Nephron progenitor cell (in vitro differentiated cells): Measurements from ENCODE around the gene PRKAG1.
A peak's percentile ranks its signal among the peaks of the same experiment; 100 is the strongest.

ENCODE experiments used
- DNase-seq: peaks from one replicate; pipeline ENCODE4 v3.0.0; 2021
- H3K27ac Mint-ChIP-seq: 2 replicates; pipeline ENCODE4 v1.8.0; 2021; ENCODE audit warnings: mild to moderate bottlenecking, moderate library complexity, mixed read lengths
- H3K27me3 Mint-ChIP-seq: 2 replicates; pipeline ENCODE4 v1.8.0; 2021; ENCODE audit warnings: mild to moderate bottlenecking, low read depth, mixed read lengths; ENCODE audit not compliant: poor library complexity
- H3K36me3 Mint-ChIP-seq: 2 replicates; pipeline ENCODE4 v1.8.0; 2021; ENCODE audit warnings: low read depth, mixed read lengths
- H3K4me1 Mint-ChIP-seq: 2 replicates; pipeline ENCODE4 v1.8.0; 2021; ENCODE audit warnings: mixed read lengths
- H3K4me3 Mint-ChIP-seq: 2 replicates; pipeline ENCODE4 v1.8.0; 2021; ENCODE audit warnings: mild to moderate bottlenecking, moderate library complexity, mixed read lengths
- H3K9me3 Mint-ChIP-seq: 2 replicates; pipeline ENCODE4 v1.8.0; 2021; ENCODE audit warnings: mild to moderate bottlenecking, moderate library complexity, mixed read lengths
- TF ChIP-seq, protein P1 (sequence below): fragments of 200-600 bp; sonication (generic); IDR thresholded peaks from 2 replicates; pipeline ENCODE4 v1.5.0; 2021; ENCODE audit warnings: antibody characterized with exemption

PRKAG1 gene

DNA sequence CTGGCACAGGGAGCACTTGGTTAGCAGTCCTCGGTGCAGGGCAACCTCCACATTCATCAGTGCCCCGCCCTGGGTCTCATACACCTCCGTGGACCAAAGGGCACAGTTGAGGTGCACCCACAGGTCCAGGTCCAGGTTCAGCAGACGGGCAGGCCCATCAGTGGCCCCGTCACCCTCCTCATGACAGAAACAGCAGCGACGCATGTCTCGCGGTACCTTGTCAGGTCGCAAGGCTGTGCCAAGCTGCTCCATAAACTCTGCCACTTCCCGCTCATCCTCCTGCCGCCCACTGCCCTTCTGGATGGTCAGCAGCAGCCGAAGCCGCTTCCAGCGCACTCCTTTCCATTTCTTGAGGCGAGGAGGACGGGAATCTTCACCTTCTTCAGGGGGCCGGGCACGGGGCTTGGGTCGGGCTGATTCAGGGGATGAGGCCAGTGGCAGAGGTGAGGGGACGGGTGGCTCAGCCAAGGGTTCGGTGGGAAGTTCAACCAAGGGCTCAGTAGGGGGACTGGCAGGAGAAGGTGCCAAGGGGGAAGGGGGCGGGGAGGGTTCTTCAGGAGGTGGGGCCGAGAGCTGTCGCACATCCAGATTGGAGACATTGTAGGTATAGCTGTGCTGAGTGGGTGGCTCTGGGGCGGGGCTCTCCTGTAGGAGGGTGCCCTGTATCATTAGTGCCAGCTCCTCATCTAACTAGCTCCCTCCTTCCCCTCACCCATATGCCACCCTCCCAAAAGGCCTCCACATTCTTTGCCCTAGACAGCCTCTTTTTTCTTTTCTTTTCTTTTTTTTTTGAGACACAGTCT is 8.3 kb upstream of the PRKAG1 start:
- Mint-ChIP-seq H3K27me3 (no peaks in the 10 kb centered on the region), H3K36me3 (peaks cover 72% of the 10 kb centered on the region)
- no peak for DNase-seq

DNA sequence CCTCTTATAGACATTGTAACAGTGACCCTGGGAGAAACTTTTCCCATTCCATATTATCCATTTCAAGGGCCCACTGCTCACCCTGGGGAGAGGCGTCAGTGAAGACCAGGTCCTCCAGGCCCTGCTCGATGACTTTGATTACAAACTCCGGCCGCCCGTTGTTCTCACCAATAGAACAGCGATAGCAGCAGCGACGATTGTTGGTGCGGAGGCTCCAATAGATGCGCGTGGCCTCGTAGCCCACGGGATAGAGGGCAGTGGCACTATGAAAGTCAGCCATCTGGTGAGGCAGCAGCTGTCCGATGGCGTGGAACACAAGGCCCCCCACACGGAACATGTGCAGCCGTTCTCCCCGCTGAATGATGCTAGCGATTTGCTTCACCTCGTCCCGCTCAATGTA is 7.5 kb upstream of the PRKAG1 start:
- TF ChIP-seq, protein P1, sequence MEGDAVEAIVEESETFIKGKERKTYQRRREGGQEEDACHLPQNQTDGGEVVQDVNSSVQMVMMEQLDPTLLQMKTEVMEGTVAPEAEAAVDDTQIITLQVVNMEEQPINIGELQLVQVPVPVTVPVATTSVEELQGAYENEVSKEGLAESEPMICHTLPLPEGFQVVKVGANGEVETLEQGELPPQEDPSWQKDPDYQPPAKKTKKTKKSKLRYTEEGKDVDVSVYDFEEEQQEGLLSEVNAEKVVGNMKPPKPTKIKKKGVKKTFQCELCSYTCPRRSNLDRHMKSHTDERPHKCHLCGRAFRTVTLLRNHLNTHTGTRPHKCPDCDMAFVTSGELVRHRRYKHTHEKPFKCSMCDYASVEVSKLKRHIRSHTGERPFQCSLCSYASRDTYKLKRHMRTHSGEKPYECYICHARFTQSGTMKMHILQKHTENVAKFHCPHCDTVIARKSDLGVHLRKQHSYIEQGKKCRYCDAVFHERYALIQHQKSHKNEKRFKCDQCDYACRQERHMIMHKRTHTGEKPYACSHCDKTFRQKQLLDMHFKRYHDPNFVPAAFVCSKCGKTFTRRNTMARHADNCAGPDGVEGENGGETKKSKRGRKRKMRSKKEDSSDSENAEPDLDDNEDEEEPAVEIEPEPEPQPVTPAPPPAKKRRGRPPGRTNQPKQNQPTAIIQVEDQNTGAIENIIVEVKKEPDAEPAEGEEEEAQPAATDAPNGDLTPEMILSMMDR, result no peak
- H3K4me3 Mint-ChIP-seq, result no peak overlapping the region
- peaks cover 73% of the 10 kb centered on the region for H3K36me3 Mint-ChIP-seq
- no peaks in the 10 kb centered on the region for H3K4me1 Mint-ChIP-seq
- peak overlapping the region; percentile 70 for H3K27ac Mint-ChIP-seq
- H3K27me3 Mint-ChIP-seq, result no peaks in the 10 kb centered on the region
- no peaks in the 10 kb centered on the region for H3K9me3 Mint-ChIP-seq
- DNase-seq, result no peak

More for the DNA sequence above, 8.3 kb upstream of the PRKAG1 start:
- Mint-ChIP-seq H3K4me1 (no peaks in the 10 kb centered on the region), H3K27ac (no peak overlapping the region), H3K4me3 (no peak overlapping the region), H3K9me3 (no peaks in the 10 kb centered on the region)
- TF ChIP-seq, protein P1, result no peak

DNA sequence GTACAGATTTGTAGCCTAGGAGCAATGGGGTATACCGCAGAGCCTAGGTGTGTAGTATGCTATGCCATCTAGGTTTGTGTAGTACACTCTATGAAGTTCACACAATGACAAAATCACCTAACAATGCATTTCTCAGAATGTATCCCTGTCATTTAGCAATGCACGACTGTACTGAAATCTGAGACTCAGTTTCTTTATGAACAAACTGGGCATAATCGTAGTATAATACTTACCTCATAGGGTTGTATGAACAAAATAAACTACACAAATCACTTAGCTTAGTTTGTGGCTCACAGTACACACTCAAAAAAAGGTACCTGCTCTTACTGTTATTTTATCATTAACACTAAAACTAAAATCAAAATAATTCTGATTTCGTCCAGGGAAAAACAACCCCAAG is 6.9 kb upstream of the PRKAG1 start:
- no peaks in the 10 kb centered on the region for H3K4me1 Mint-ChIP-seq
- no peaks in the 10 kb centered on the region for H3K9me3 Mint-ChIP-seq
- no peaks in the 10 kb centered on the region for H3K27me3 Mint-ChIP-seq
- no peak overlapping the region for H3K4me3 Mint-ChIP-seq
- TF ChIP-seq, protein P1, result no peak
- peak overlapping the region; percentile 70 for H3K27ac Mint-ChIP-seq
- DNase-seq, result no peak
- peaks cover 70% of the 10 kb centered on the region for H3K36me3 Mint-ChIP-seq

DNA sequence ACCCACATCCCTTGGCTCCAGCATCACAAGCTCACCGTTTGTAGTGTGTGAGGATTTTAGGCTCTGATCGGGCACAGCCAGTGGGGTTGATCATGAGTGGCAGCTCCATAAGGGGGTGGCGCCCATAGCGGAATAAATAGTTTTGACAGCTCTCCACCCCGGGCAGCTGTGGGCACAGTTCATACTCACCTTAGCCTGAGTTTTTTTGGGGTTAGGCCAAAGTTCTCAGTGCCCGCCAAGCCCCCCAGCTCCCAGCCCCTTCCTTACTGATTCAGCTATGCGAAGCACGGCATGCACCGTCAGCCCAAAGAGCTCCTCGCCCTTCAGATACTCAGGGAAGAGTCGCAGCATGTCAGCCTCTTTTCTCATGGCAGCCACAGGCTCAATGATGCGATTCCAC is 6.0 kb upstream of the PRKAG1 start:
- Mint-ChIP-seq H3K9me3 (no peaks in the 10 kb centered on the region), H3K36me3 (peaks cover 65% of the 10 kb centered on the region), H3K4me1 (peaks cover 5% of the 10 kb centered on the region), H3K4me3 (no peak overlapping the region), H3K27me3 (no peaks in the 10 kb centered on the region), H3K27ac (no peak overlapping the region)
- TF ChIP-seq, protein P1, result no peak
- DNase-seq, result no peak

DNA sequence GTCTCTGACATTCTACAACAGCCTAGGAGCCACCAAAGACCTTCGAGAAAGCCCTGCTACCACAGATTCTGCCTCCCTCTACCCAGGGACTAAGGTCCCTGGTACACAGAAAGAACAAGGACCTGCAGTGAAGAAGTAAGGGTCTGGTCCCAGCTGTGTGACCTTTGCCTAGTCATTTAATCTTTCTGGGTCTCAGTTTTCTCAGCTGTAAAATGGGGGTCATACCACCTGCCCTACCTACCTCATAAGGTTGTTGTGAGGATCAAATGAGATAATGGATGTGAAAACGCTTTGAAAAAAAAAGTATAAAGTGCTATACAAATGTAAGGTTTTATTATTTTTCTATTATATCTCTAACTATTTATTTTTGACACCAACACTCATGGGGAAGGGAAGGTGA is 5.2 kb upstream of the PRKAG1 start:
- Mint-ChIP-seq H3K36me3 (peaks cover 59% of the 10 kb centered on the region), H3K27ac (no peak overlapping the region), H3K4me3 (no peak overlapping the region)

More for the DNA sequence above, 5.2 kb upstream of the PRKAG1 start:
- TF ChIP-seq, protein P1, result no peak
- DNase-seq, result no peak
- H3K4me1 Mint-ChIP-seq, result peaks cover 12% of the 10 kb centered on the region
- H3K9me3 Mint-ChIP-seq, result no peaks in the 10 kb centered on the region
- H3K27me3 Mint-ChIP-seq, result no peaks in the 10 kb centered on the region
